Peyer's patch (tissue), 4 donors: ENCODE data around the gene AOPEP.

Experiments
- CTCF ChIP-seq, 6 experiments: fragments of 450-650 bp in 4 of 6; fragments of 200-600 bp in 2 of 6; sonication (generic) in 1 of 6; IDR thresholded peaks; one replicate each; pipeline ENCODE4 v1.5.1; 2017 to 2019; ENCODE audit warnings: antibody characterized with exemption in 6 of 6, mild to moderate bottlenecking in 3 of 6, moderate library complexity in 1 of 6
- POLR2A ChIP-seq, 2 donors: fragments of 450-650 bp; IDR thresholded peaks; one replicate each; pipeline ENCODE4 v1.5.1; 2017; ENCODE audit warnings: antibody characterized with exemption in 2 of 2, mild to moderate bottlenecking in 2 of 2, moderate library complexity in 2 of 2

- TF ChIP-seq CTCF (IDR thresholded peaks at IDR 0.05) (no peak), POLR2A (IDR thresholded peaks at IDR 0.05) (no peak)
These were observed 288.4 kb downstream of the AOPEP start for GRCh38 chr9:95014917-95015316.
